GM10266 (cell line): Measurements from ENCODE around the gene APOB.

ENCODE experiments used
- DNase-seq: peaks from one replicate; pipeline ENCODE4 v3.0.0; 2012; ENCODE audit errors: extremely low spot score
- CTCF ChIP-seq: IDR thresholded peaks from 2 replicates; pipeline ENCODE4 v1.5.1; 2012; ENCODE audit warnings: mild to moderate bottlenecking, low read depth; ENCODE audit not compliant: control insufficient read depth, insufficient read depth; ENCODE audit errors: missing control alignments

The APOB gene

GRCh38 chr2:21024722-21025389, 19.0 kb downstream of the APOB start:
- no peak for DNase-seq
- no peak for TF ChIP-seq CTCF

GRCh38 chr2:21024198-21024597, 19.7 kb downstream of the APOB start:
- DNase-seq: no peak
- no peak for TF ChIP-seq CTCF

GRCh38 chr2:21023419-21024181, 20.3 kb downstream of the APOB start:
- TF ChIP-seq CTCF: no peak
- no peak for DNase-seq

GRCh38 chr2:21022792-21023367, 21.0 kb downstream of the APOB start:
- DNase-seq: no peak
- TF ChIP-seq CTCF: no peak

GRCh38 chr2:21021430-21021829, 22.4 kb downstream of the APOB start:
- DNase-seq: no peak
- TF ChIP-seq CTCF: no peak

- no peak for TF ChIP-seq CTCF
- no peak for DNase-seq
Measured at GRCh38 chr2:21020668-21021288, 23.1 kb downstream of the APOB start.
